H9 (cell line): Measurements from ENCODE around the gene TBC1D2. TPM values are rescaled to one million over a fixed set of nuclear protein-coding genes. Genes with fewer than 3 reads are reported as not detected.

Experiments used
- DNase-seq: peaks from one replicate; pipeline ENCODE4 v3.0.0-alpha.2; 2017
- H2AFZ ChIP-seq: one replicate; pipeline ENCODE4 v1.6.1; 2013; ENCODE audit warnings: mild to moderate bottlenecking, low read length, control low read depth, moderate library complexity
- H2AK5ac ChIP-seq: 2 replicates; pipeline ENCODE4 v1.6.1; 2013; ENCODE audit warnings: low read length, control low read depth, mixed read lengths; ENCODE audit not compliant: insufficient read length
- H2BK120ac ChIP-seq: one replicate; pipeline ENCODE4 v1.6.1; 2013; ENCODE audit warnings: low read depth, mild to moderate bottlenecking, low read length, control low read depth, inconsistent platforms; ENCODE audit not compliant: poor library complexity, severe bottlenecking
- H2BK12ac ChIP-seq: 2 replicates; pipeline ENCODE4 v1.6.1; 2013; ENCODE audit warnings: low read length, control low read depth, mixed read lengths, low read depth; ENCODE audit not compliant: insufficient read length
- H2BK15ac ChIP-seq: 2 replicates; pipeline ENCODE4 v1.6.1; 2013; ENCODE audit warnings: low read depth, low read length, control low read depth
- H2BK20ac ChIP-seq: one replicate; pipeline ENCODE4 v1.6.1; 2013; ENCODE audit warnings: low read depth, mild to moderate bottlenecking, low read length, control low read depth, inconsistent platforms; ENCODE audit not compliant: poor library complexity, severe bottlenecking
- H2BK5ac ChIP-seq: 2 replicates; pipeline ENCODE4 v1.6.1; 2013; ENCODE audit warnings: low read length, control low read depth, mixed read lengths; ENCODE audit not compliant: insufficient read length
- H3K14ac ChIP-seq: 2 replicates; pipeline ENCODE4 v1.6.1; 2013; ENCODE audit warnings: low read length, control low read depth; ENCODE audit not compliant: insufficient read depth
- H3K18ac ChIP-seq: 2 replicates; pipeline ENCODE4 v1.6.1; 2013; ENCODE audit warnings: low read depth, mild to moderate bottlenecking, mixed read lengths, low read length, control low read depth; ENCODE audit not compliant: insufficient read length
- H3K23ac ChIP-seq: 2 replicates; pipeline ENCODE4 v1.6.1; 2013; ENCODE audit warnings: low read length, control low read depth, mixed read lengths, low read depth; ENCODE audit not compliant: insufficient read length
- H3K23me2 ChIP-seq: 2 replicates; pipeline ENCODE4 v1.6.1; 2013; ENCODE audit warnings: low read depth, mild to moderate bottlenecking, mixed read lengths, low read length, control low read depth; ENCODE audit not compliant: insufficient read length, poor library complexity, severe bottlenecking
- H3K27ac ChIP-seq: 2 replicates; pipeline ENCODE4 v1.5.1; 2013; ENCODE audit warnings: low read length, control low read depth, mixed read lengths, low read depth; ENCODE audit not compliant: insufficient read length
- H3K27me3 ChIP-seq: 2 replicates; pipeline ENCODE4 v1.6.1; 2013; ENCODE audit warnings: low read length, control low read depth, inconsistent platforms; ENCODE audit not compliant: insufficient read depth
- H3K4ac ChIP-seq: 2 replicates; pipeline ENCODE4 v1.6.1; 2013; ENCODE audit warnings: low read depth, mild to moderate bottlenecking, control low read depth, inconsistent platforms, low read length, moderate library complexity
- H3K4me1 ChIP-seq: 2 replicates; pipeline ENCODE4 v1.6.1; 2013; ENCODE audit warnings: low read length, control low read depth, inconsistent platforms; ENCODE audit not compliant: insufficient read depth
- H3K4me2 ChIP-seq: 2 replicates; pipeline ENCODE4 v1.6.1; 2013; ENCODE audit warnings: low read length, control low read depth, mixed read lengths; ENCODE audit not compliant: insufficient read length, insufficient read depth
- H3K56ac ChIP-seq: 2 replicates; pipeline ENCODE4 v1.6.1; 2013; ENCODE audit warnings: low read depth, mild to moderate bottlenecking, mixed read lengths, low read length, control low read depth; ENCODE audit not compliant: insufficient read length
- H3K79me1 ChIP-seq: 2 replicates; pipeline ENCODE4 v1.6.1; 2013; ENCODE audit warnings: low read depth, mild to moderate bottlenecking, moderate library complexity, low read length, control low read depth, inconsistent platforms; ENCODE audit not compliant: insufficient read depth, poor library complexity, severe bottlenecking
- H3K79me2 ChIP-seq: 2 replicates; pipeline ENCODE4 v1.6.1; 2013; ENCODE audit warnings: low read length, control low read depth, inconsistent platforms; ENCODE audit not compliant: insufficient read depth
- H3K9ac ChIP-seq: 2 replicates; pipeline ENCODE4 v1.6.1; 2013; ENCODE audit warnings: low read length, control low read depth, mixed read lengths; ENCODE audit not compliant: insufficient read length; ENCODE audit errors: extremely low read depth
- H3K9me3 ChIP-seq: one replicate; pipeline ENCODE4 v1.6.1; 2013; ENCODE audit warnings: low read depth, low read length, inconsistent platforms; ENCODE audit not compliant: control insufficient read depth
- H3T11ph ChIP-seq: one replicate; pipeline ENCODE4 v1.6.1; 2013; ENCODE audit warnings: mild to moderate bottlenecking, low read length, control low read depth, inconsistent platforms
- H4K20me1 ChIP-seq: one replicate; pipeline ENCODE4 v1.6.1; 2013; ENCODE audit not compliant: control insufficient read depth, insufficient read length, insufficient read depth
- H4K5ac ChIP-seq: 2 replicates; pipeline ENCODE4 v1.6.1; 2013; ENCODE audit warnings: low read depth, mild to moderate bottlenecking, mixed read lengths, low read length, control low read depth; ENCODE audit not compliant: insufficient read length
- H4K8ac ChIP-seq: replicated peaks from 2 replicates; pipeline ENCODE4 v1.6.1; 2013; ENCODE audit warnings: low read length, control low read depth, mixed read lengths, low read depth; ENCODE audit not compliant: insufficient read length
- H4K91ac ChIP-seq: 2 replicates; pipeline ENCODE4 v1.6.1; 2013; ENCODE audit warnings: low read depth, mild to moderate bottlenecking, moderate library complexity, mixed read lengths, low read length, control low read depth; ENCODE audit not compliant: insufficient read length
- H3K27ac Mint-ChIP-seq, 3 experiments: 2 replicates in 2 of 3; 3 replicates in 1 of 3; pipeline ENCODE4 v1.8.0; 2020 to 2021; ENCODE audit warnings: mixed read lengths in 3 of 3, mild to moderate bottlenecking in 1 of 3, moderate library complexity in 1 of 3
- H3K27me3 Mint-ChIP-seq: 2 replicates; pipeline ENCODE4 v1.8.0; 2021; ENCODE audit warnings: low read depth, mild to moderate bottlenecking, moderate library complexity, mixed read lengths
- H3K36me3 Mint-ChIP-seq, 3 experiments: 2 replicates in 2 of 3; 3 replicates in 1 of 3; pipeline ENCODE4 v1.8.0; 2020 to 2021; ENCODE audit warnings: low read depth in 3 of 3, mixed read lengths in 3 of 3; ENCODE audit not compliant: insufficient read depth in 1 of 3
- H3K4me1 Mint-ChIP-seq, 2 experiments: 2 replicates each; pipeline ENCODE4 v1.8.0; 2020; ENCODE audit warnings: mixed read lengths in 2 of 2
- H3K4me3 Mint-ChIP-seq, 2 experiments: 2 replicates in 1 of 2; 3 replicates in 1 of 2; pipeline ENCODE4 v1.8.0; 2020 to 2021; ENCODE audit warnings: mild to moderate bottlenecking in 2 of 2, mixed read lengths in 2 of 2, moderate library complexity in 1 of 2
- H3K9me3 Mint-ChIP-seq, 2 experiments: 2 replicates in 1 of 2; 3 replicates in 1 of 2; pipeline ENCODE4 v1.8.0; 2020; ENCODE audit warnings: mild to moderate bottlenecking in 2 of 2, mixed read lengths in 2 of 2, moderate library complexity in 1 of 2
- WGBS: extraction: QIAGEN DNeasy Blood & Tissue Kit; methylation state at CpG from one replicate; pipeline ENCODE4 v1.1.7; 2013; ENCODE audit warnings: missing lambda C conversion rate, low lambda C conversion rate, mixed read lengths; ENCODE audit not compliant: insufficient read length; ENCODE audit errors: extremely low coverage; 5-methylcytosine and 5-hydroxymethylcytosine counted together
- total RNA-seq: library from RNA; stranded (reverse); gene quantifications from 2 replicates; pipeline ENCODE4 v1.2.1, GENCODE V29; 2021
- TF ChIP-seq, protein P1 (sequence below): fragments of 200-600 bp; sonication (generic); conservative IDR thresholded peaks from 3 replicates; pipeline ENCODE4 v1.8.0; 2021; ENCODE audit warnings: antibody characterized with exemption, mild to moderate bottlenecking

The TBC1D2 gene
- total RNA-seq, 1 experiment from 2014 or later: 2.9 TPM

DNA sequence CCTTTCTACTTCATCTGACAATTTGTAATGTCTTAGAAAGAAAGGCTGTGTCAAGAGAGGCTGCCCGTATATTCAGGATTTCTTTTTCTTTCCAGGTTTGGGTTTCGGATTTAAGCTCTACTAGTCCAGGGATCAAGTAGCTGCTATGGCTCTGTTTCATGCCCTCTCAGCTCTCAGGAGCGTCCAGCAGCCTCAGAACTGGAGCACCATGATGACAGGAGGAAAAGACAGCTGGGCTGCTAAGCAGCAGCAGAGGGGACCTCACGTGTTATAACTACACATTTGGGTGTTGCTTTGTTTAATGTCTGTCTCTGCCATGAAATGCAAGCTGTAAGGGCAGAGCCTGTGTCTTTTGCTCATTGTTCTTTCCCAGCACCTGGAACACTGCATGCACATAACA, 28.5 kb downstream of the TBC1D2 start:
- no peak overlapping the region for H3K27ac Mint-ChIP-seq
- Histone ChIP-seq H4K91ac (no peak overlapping the region), H2BK5ac (no peak overlapping the region), H3K18ac (no peak overlapping the region), H3K4me2 (no peak overlapping the region), H4K20me1 (no peaks in the 10 kb centered on the region), H2BK12ac (no peak overlapping the region), H3K23me2 (no peaks in the 10 kb centered on the region), H3K56ac (no peak overlapping the region), H3K14ac (no peak overlapping the region), H3K27ac (no peak overlapping the region), H2AK5ac (no peak overlapping the region), H2BK120ac (no peak overlapping the region), H2AFZ (no peak overlapping the region), H3K79me1 (no peaks in the 10 kb centered on the region), H3K4me1 (no peaks in the 10 kb centered on the region), H3K79me2 (no peaks in the 10 kb centered on the region), H3T11ph (no peak overlapping the region), H4K8ac (no peak overlapping the region), H3K23ac (no peak overlapping the region), H3K4ac (no peak overlapping the region), H4K5ac (no peak overlapping the region), H2BK15ac (no peak overlapping the region), H3K27me3 (no peaks in the 10 kb centered on the region), H2BK20ac (no peak overlapping the region), H3K9me3 (no peaks in the 10 kb centered on the region), H3K9ac (no peak overlapping the region)
- peaks cover 6 to 9% of the 10 kb centered on the region in 2 experiments for H3K4me1 Mint-ChIP-seq
- TF ChIP-seq, protein P1, sequence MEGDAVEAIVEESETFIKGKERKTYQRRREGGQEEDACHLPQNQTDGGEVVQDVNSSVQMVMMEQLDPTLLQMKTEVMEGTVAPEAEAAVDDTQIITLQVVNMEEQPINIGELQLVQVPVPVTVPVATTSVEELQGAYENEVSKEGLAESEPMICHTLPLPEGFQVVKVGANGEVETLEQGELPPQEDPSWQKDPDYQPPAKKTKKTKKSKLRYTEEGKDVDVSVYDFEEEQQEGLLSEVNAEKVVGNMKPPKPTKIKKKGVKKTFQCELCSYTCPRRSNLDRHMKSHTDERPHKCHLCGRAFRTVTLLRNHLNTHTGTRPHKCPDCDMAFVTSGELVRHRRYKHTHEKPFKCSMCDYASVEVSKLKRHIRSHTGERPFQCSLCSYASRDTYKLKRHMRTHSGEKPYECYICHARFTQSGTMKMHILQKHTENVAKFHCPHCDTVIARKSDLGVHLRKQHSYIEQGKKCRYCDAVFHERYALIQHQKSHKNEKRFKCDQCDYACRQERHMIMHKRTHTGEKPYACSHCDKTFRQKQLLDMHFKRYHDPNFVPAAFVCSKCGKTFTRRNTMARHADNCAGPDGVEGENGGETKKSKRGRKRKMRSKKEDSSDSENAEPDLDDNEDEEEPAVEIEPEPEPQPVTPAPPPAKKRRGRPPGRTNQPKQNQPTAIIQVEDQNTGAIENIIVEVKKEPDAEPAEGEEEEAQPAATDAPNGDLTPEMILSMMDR: no peak
- H3K27me3 Mint-ChIP-seq: no peaks in the 10 kb centered on the region
- peaks cover 0 to 17% (median 4%) of the 10 kb centered on the region in 3 experiments; a peak in 5 of 7 replicates for H3K36me3 Mint-ChIP-seq
- H3K4me3 Mint-ChIP-seq: no peak overlapping the region
- no peak for DNase-seq
- no peaks in the 10 kb centered on the region; a peak in 1 of 5 replicates for H3K9me3 Mint-ChIP-seq
- WGBS: no CpG with 5 or more reads among the region's 4 CpGs
